WTC11 (cell line): Measurements from ENCODE around the gene BAIAP2. TPM values are rescaled to one million over a fixed set of nuclear protein-coding genes. Genes with fewer than 3 reads are reported as not detected.

Source experiments
- ATAC-seq: fragments of 200-7000 bp; cut with Tn5 transposase; 2 replicates; pipeline ENCODE4 v1.10.0; 2021; ENCODE audit warnings: mild to moderate bottlenecking, moderate library complexity
- CTCF ChIA-PET: fragments of 300-600 bp; sonication (Branson Sonifier 250); formaldehyde crosslinking; loops from one replicate; lab custom pipeline; 2021; ENCODE audit warnings: antibody characterized with exemption; lab: Charles Lee
- POLR2A ChIA-PET: fragments of 350-600 bp; sonication (Branson Sonifier 250); formaldehyde crosslinking; loops from one replicate; lab custom pipeline; 2021; ENCODE audit warnings: antibody characterized with exemption; lab: Charles Lee
- DNase-seq: peaks from one replicate; pipeline ENCODE4 v3.0.0; 2021; ENCODE audit warnings: low spot score
- H3K27ac Mint-ChIP-seq: 2 replicates; pipeline ENCODE4 v1.8.0; 2021; ENCODE audit warnings: mixed read lengths
- H3K27me3 Mint-ChIP-seq: 2 replicates; pipeline ENCODE4 v1.8.0; 2021; ENCODE audit warnings: low read depth, mild to moderate bottlenecking, moderate library complexity, mixed read lengths
- H3K36me3 Mint-ChIP-seq: 2 replicates; pipeline ENCODE4 v1.8.0; 2021; ENCODE audit warnings: mixed read lengths
- H3K4me1 Mint-ChIP-seq: 2 replicates; pipeline ENCODE4 v1.8.0; 2022; ENCODE audit warnings: mixed read lengths
- H3K4me3 Mint-ChIP-seq: 2 replicates; pipeline ENCODE4 v1.8.0; 2021; ENCODE audit warnings: mild to moderate bottlenecking, moderate library complexity, mixed read lengths
- H3K9me3 Mint-ChIP-seq: 2 replicates; pipeline ENCODE4 v1.8.0; 2021; ENCODE audit warnings: mixed read lengths
- ATF1 ChIP-seq: sonication (generic); formaldehyde crosslinking; IDR thresholded peaks from 2 replicates; pipeline ENCODE4 v1.8.1; 2023; ENCODE audit warnings: mild to moderate bottlenecking, moderate library complexity, missing genetic modification reagents
- ATF2 ChIP-seq: sonication (generic); formaldehyde crosslinking; IDR thresholded peaks from 2 replicates; pipeline ENCODE4 v1.8.1; 2022; ENCODE audit warnings: low read depth, missing genetic modification reagents, borderline replicate concordance
- CBFB ChIP-seq: sonication (generic); formaldehyde crosslinking; IDR thresholded peaks from 2 replicates; pipeline ENCODE4 v1.8.1; 2022; ENCODE audit warnings: mild to moderate bottlenecking, low read depth, missing genetic modification reagents
- CDX4 ChIP-seq: fragments of 250-450 bp; sonication (Bioruptor Pico); IDR thresholded peaks from 2 replicates; pipeline ENCODE4 v1.9.0; 2021; ENCODE audit warnings: moderate library complexity, mild to moderate bottlenecking, inconsistent platforms, borderline replicate concordance
- JAZF1 ChIP-seq: fragments of 250-450 bp; sonication (Bioruptor Pico); IDR thresholded peaks from 2 replicates; pipeline ENCODE4 v1.9.0; 2021; ENCODE audit warnings: moderate library complexity, mild to moderate bottlenecking, inconsistent platforms
- NFE2L1 ChIP-seq: sonication (generic); formaldehyde crosslinking; IDR thresholded peaks from 2 replicates; pipeline ENCODE4 v1.8.1; 2023; ENCODE audit warnings: missing genetic modification reagents
- SMAD4 ChIP-seq: sonication (generic); formaldehyde crosslinking; IDR thresholded peaks from 2 replicates; pipeline ENCODE4 v1.8.0; 2022; ENCODE audit warnings: mild to moderate bottlenecking, missing genetic modification reagents
- USF1 ChIP-seq: sonication (generic); formaldehyde crosslinking; IDR thresholded peaks from 2 replicates; pipeline ENCODE4 v1.8.0; 2022; ENCODE audit warnings: mild to moderate bottlenecking, missing genetic modification reagents
- USF2 ChIP-seq: sonication (generic); formaldehyde crosslinking; IDR thresholded peaks from 2 replicates; pipeline ENCODE4 v1.8.1; 2023; ENCODE audit warnings: mild to moderate bottlenecking, missing genetic modification reagents, moderate library complexity
- ZNF512 ChIP-seq: sonication (generic); formaldehyde crosslinking; IDR thresholded peaks from 2 replicates; pipeline ENCODE4 v1.8.1; 2022; ENCODE audit warnings: missing genetic modification reagents, borderline replicate concordance
- total RNA-seq: library from RNA; stranded (reverse); gene quantifications from 3 replicates; pipeline ENCODE4 v1.2.3, GENCODE V29; 2021
- TF ChIP-seq, protein P1 (sequence below): fragments of 200-600 bp; IDR thresholded peaks from 2 replicates; pipeline ENCODE4 v1.8.0; 2022; ENCODE audit warnings: antibody characterized with exemption

The BAIAP2 gene
- total RNA-seq, 1 experiment from 2014 or later = 20.7 TPM

DNA sequence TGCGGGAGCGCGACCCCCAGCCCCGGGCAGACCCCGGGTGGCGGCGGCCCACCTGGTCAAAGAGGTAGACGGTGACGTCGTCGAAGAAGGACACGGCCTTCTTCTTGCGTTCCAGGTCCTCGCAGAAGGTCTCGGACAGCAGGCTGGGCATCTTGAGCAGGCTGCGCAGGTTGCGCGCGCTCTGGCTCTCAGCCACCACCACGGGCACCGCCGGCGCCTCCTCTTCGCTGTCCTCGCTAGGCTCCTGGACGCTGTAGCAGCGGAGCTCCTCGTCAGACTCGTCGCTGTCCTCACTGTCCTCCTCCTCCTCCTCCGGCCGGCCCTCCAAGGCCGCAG lies 85.2 kb downstream of the BAIAP2 start:
- TF ChIP-seq USF1 (CRISPR knock-in tag) = no peak
- no peak for TF ChIP-seq ZNF512
- TF ChIP-seq CDX4 (CRISPR knock-in tag) = no peak
- no peak for TF ChIP-seq SMAD4 (CRISPR knock-in tag)
- no peak for TF ChIP-seq CBFB (CRISPR knock-in tag)
- no peak for TF ChIP-seq ATF1 (CRISPR knock-in tag)
- TF ChIP-seq NFE2L1 (CRISPR knock-in tag) = no peak
- Mint-ChIP-seq H3K27ac (no peak overlapping the region), H3K4me1 (no peaks in the 10 kb centered on the region), H3K27me3 (peaks cover 4% of the 10 kb centered on the region), H3K4me3 (no peak overlapping the region), H3K36me3 (no peaks in the 10 kb centered on the region), H3K9me3 (no peaks in the 10 kb centered on the region)
- ChIA-PET CTCF (interaction anchor here (0.6 to 3.0 kb wide), 11 partner anchors 9 to 364 kb away, joined by 3 to 23 read pairs (median 7); partner anchors contain the start of gene CEP131), POLR2A (no interaction called here)
- DNase-seq (no peak), ATAC-seq (no peak)

DNA sequence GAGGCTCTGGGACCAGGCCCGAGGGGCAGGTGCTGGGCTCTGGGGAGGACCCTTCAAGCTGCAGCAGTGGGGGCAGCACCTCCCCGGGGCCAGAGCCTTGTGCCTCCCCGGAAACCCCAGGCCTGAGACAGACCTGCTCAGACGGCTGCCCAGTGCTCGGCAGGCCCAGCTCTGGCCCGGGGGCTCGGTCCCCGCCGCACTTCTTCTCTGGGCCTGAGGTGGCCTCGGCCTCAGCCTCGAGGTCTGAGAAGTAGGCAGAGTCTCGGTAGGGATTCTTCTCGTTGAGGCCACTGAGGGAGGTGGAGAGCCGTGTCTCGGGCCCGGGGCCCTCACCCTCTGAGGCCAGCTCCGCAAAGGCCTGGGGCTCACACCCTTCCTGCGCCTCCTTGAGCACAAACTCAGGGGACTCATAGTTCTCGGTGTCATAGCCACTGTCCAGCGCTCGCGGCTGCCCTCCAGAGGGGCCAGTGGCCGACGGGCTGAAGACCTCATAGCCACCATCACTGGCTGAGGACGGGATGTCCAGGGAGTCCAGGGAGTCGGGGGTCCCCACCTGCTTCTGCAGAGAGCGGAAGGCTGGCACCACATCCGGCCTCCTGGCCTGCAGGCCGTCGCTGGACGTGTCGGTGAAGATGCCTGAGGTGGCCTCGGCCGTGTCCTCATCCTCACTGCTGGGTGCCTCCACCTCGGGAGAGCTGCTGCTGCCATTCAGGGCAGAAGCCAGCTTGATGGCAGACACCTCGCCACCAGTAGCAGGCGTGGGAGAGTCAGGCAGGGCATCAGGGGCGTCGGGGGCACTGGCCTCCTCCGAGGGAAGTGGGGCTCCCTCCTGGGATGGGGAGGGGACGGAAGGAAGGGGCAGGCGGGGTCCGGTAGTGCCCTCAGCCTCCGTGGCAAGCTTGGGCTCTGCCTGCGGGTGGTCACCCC lies 86.0 kb downstream of the BAIAP2 start:
- no peak for DNase-seq
- H3K27me3 Mint-ChIP-seq = peaks cover 4% of the 10 kb centered on the region

More for the DNA sequence above, 86.0 kb downstream of the BAIAP2 start:
- no peaks in the 10 kb centered on the region for H3K36me3 Mint-ChIP-seq
- no peak overlapping the region for H3K27ac Mint-ChIP-seq
- H3K9me3 Mint-ChIP-seq = no peaks in the 10 kb centered on the region
- ChIA-PET CTCF (interaction anchor here (0.5 to 3.0 kb wide), 26 partner anchors 8 to 591 kb away, joined by 3 to 23 read pairs (median 4); partner anchors contain the start of genes CEP131, NDUFAF8, PVALEF and TEPSIN), POLR2A (interaction anchor here (1.5 kb wide), 1 partner anchor 13 kb away, joined by 4 read pairs; no protein-coding TSS in a partner anchor)
- H3K4me1 Mint-ChIP-seq = no peaks in the 10 kb centered on the region
- TF ChIP-seq ATF2 (CRISPR knock-in tag) = no peak
- TF ChIP-seq, protein P1, sequence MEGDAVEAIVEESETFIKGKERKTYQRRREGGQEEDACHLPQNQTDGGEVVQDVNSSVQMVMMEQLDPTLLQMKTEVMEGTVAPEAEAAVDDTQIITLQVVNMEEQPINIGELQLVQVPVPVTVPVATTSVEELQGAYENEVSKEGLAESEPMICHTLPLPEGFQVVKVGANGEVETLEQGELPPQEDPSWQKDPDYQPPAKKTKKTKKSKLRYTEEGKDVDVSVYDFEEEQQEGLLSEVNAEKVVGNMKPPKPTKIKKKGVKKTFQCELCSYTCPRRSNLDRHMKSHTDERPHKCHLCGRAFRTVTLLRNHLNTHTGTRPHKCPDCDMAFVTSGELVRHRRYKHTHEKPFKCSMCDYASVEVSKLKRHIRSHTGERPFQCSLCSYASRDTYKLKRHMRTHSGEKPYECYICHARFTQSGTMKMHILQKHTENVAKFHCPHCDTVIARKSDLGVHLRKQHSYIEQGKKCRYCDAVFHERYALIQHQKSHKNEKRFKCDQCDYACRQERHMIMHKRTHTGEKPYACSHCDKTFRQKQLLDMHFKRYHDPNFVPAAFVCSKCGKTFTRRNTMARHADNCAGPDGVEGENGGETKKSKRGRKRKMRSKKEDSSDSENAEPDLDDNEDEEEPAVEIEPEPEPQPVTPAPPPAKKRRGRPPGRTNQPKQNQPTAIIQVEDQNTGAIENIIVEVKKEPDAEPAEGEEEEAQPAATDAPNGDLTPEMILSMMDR = no peak
- TF ChIP-seq USF2 = no peak
- TF ChIP-seq JAZF1 (CRISPR knock-in tag) = no peak
- no peak for ATAC-seq
- H3K4me3 Mint-ChIP-seq = no peak overlapping the region; the same call in 1 of the 2 replicates
